SK-MEL-5 (cell line): ENCODE measurements around the gene CLCN4. TPM values are rescaled to one million over a fixed set of nuclear protein-coding genes. Genes with fewer than 3 reads are reported as not detected.

Experiments
- DNase-seq: peaks from one replicate; pipeline ENCODE4 v3.0.0-alpha.2; 2016; ENCODE audit warnings: low read depth, low spot score
- in situ Hi-C: cut with HindIII; loops from 2 replicates; pipeline ENCODE4 v1.10.0; 2016; ENCODE audit warnings: low sequenced_read_pairs, high pct_unique_total_duplicates, low pct_unique_long_range_greater_than_20kb
- total RNA-seq: library from RNA; depleted of rRNA; stranded (reverse); fragments of >200 nt; shearing (Covaris generic); gene quantifications from 2 replicates; pipeline ENCODE4 v1.2.3, GENCODE V29; 2014

The CLCN4 gene
- total RNA-seq, 1 experiment from 2014 or later, result 1.8 TPM

- in situ Hi-C loops, result no loop called here
These were observed 46.8 kb downstream of the CLCN4 start for GRCh38 chrX:10203617-10204016.

DNA sequence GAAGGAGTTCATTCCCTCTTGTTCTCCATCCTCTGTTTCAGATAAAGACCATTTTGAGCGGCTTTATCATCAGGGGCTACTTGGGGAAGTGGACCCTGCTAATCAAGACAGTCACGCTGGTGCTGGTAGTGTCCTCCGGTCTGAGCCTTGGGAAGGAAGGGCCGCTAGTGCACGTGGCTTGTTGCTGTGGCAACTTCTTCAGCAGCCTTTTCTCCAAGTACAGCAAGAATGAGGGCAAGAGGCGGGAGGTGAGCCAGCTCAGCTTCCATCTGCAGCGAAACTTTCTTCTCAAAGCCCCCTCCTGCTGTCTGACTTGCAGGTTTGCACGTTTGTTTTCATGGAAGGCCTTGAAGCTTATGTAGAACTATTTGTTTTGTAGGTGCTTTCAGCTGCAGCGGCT lies 49.5 kb downstream of the CLCN4 start:
- in situ Hi-C loops, result no loop called here
- DNase-seq, result no peak

More at GRCh38 chrX:10203617-10204016, 46.8 kb downstream of the CLCN4 start:
- no peak for DNase-seq

DNA sequence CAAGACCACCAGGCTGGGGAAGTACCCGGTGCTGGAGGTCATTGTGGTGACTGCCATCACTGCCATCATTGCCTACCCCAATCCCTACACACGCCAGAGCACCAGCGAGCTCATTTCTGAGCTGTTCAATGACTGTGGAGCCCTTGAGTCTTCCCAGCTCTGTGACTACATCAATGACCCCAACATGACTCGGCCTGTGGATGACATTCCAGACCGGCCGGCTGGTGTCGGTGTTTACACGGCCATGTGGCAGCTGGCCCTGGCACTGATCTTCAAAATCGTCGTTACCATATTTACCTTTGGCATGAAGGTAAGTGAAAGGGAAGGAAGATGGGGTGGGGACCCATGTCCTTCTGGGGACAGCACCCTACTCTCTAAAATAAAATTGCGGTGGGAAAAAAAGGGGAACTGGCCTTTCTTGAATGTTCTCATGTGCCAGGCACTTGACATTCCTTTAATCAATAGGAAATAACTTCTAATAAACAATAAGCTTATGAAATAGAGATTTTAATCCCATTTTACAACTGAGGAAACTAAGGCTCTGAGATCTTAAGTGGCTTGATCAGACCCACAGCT lies 51.6 kb downstream of the CLCN4 start:
- no peak for DNase-seq
- in situ Hi-C loops, result no loop called here

DNA sequence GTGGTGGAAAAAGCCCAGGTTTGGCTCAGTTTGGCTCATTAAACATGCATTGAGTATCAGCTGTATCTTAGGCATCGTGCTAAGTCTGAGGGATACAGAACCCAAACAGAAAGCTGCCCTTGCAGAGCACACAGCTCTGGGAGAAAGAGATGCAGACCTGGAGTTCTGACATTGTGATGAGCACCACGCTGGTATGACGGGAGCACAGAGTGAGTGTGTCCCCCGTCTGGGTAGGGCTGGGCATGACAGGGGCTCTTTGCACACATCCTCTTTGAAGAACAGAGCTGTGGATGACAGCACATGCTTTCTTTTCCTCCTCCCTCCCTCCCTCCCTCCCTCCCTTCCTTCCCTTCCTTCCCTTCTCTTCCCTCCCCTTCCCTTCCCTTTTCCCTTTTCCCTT lies 52.2 kb downstream of the CLCN4 start:
- no peak for DNase-seq
- in situ Hi-C loops, result no loop called here

GRCh38 chrX:10212395-10212794 lies 55.6 kb downstream of the CLCN4 start:
- in situ Hi-C loops, result no loop called here
- DNase-seq, result no peak

DNA sequence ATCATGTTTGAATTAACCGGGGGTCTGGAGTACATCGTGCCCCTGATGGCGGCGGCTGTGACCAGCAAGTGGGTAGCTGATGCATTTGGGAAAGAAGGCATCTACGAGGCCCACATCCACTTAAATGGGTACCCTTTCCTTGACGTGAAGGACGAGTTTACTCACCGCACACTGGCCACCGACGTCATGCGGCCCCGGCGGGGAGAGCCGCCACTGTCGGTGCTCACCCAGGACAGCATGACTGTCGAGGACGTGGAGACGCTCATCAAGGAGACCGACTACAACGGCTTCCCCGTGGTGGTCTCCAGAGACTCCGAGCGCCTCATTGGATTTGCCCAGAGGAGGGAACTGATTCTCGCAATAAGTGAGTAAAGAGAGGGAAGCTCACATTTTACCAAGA lies 56.9 kb downstream of the CLCN4 start:
- in situ Hi-C loops, result no loop called here

GRCh38 chrX:10216208-10216607 lies 59.4 kb downstream of the CLCN4 start:
- in situ Hi-C loops, result no loop called here

More for the DNA sequence above, 56.9 kb downstream of the CLCN4 start:
- no peak for DNase-seq

DNA sequence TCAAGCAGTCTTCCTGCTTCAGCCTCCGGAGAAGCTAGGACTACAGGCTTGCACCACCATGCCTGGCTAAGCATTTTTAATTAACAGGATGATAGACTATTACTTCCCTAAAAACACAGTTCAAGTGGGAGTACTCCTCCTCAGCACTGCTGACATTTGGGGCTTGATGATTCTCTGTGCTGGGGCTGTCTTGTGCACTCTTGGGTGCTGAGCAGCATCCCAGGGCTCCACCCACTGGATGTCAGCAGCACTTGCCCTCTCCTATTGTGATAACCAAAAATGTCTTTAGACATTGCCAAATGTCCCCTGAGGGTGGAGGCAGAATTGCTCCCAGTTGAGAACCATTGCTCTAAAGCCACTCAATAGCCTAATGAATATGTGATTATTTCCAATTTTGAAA lies 60.4 kb downstream of the CLCN4 start:
- DNase-seq, result peak; percentile 8
- in situ Hi-C loops, result no loop called here

More at GRCh38 chrX:10216208-10216607, 59.4 kb downstream of the CLCN4 start:
- DNase-seq, result no peak

GRCh38 chrX:10221651-10222050 lies 64.9 kb downstream of the CLCN4 start:
- DNase-seq, result no peak
- in situ Hi-C loops, result no loop called here

GRCh38 chrX:10223276-10223675 lies 66.5 kb downstream of the CLCN4 start:
- in situ Hi-C loops, result no loop called here
- no peak for DNase-seq

DNA sequence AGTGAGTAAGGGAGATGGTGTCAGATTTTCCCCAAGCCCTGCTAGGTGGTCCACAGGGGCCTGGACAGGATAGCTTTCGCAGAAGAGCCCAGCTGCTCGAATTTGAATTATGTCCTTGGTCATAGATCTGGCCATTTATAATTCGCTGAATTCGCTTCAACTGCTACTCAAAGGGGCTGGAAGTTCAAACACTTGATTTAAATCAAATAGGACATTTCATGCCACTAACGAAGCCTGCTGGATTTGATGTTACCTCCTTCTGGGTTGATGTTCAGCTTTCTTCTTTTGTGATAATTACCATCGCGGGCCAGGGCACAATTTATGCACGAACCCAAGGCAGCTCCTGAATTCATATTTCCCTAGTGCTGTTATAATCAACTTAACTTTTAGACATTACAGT lies 67.0 kb downstream of the CLCN4 start:
- in situ Hi-C loops, result no loop called here
- no peak for DNase-seq

- DNase-seq, result no peak
- in situ Hi-C loops, result no loop called here
These were observed 73.4 kb downstream of the CLCN4 start for GRCh38 chrX:10230222-10230621.

GRCh38 chrX:10231461-10231860 lies 74.7 kb downstream of the CLCN4 start:
- in situ Hi-C loops, result no loop called here

GRCh38 chrX:10233173-10233572 lies 76.4 kb downstream of the CLCN4 start:
- in situ Hi-C loops, result no loop called here
- DNase-seq, result no peak

More at GRCh38 chrX:10231461-10231860, 74.7 kb downstream of the CLCN4 start:
- DNase-seq, result no peak

GRCh38 chrX:10233696-10234095 lies 76.9 kb downstream of the CLCN4 start:
- no peak for DNase-seq
- in situ Hi-C loops, result no loop called here

DNA sequence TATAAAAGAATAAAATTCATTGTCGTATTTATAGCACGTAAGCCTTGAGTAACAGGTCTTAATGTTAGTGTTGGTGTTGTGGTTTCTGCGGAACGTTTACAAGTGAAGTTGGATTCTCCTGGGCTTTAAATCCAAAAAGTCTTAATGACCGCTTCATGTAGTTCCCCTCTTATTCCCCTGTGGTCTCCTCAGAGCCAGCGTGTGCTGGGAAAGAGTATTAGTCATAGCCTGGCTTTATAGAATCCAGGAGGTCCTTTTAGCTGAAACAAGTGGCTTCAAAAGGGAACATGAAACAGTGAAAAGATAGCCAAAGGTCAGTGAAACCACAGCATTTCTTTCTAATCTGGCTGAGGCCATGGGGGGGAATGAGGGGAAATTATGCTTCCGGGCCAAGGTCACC lies 79.1 kb downstream of the CLCN4 start:
- in situ Hi-C loops, result no loop called here
- no peak for DNase-seq

DNA sequence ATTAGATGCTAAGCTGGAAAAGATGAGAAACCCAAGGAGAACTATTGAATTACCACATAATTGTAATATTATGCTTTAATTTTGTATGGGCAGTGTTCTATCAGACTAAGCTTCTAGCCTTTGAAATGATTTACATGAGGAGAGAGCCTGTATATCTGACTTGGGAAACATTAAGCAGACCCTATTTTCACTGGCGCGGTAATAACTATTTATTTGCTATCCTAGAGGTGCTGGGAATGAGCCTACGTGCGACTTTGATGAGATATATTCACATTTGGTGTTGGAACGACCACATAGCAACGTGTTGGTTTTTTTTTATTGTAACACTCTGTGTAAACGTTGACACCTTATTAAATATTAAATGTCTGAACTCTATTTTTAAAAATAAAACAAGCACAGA lies 80.5 kb downstream of the CLCN4 start:
- in situ Hi-C loops, result no loop called here
- no peak for DNase-seq

DNA sequence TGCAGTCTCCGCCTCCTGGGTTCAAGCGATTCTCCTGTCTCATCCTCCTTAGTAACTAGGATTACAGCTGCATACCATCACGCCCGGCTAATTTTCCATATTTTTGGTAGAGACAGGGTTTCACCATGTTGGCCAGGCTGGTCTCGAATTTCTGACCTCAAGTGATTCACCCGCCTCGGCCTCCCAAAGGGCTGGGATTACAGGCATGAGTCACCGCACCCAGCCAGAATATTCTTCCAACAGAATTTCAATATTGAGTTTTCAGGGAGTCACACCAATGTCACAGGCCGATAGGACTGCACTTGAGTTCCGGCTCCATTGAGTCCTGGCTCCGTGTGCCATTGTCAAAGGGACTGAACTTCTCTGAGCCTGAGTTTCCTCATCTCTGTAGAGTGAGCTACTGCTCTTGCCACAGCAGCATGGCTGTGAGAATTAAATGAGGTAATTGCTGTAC lies 82.9 kb downstream of the CLCN4 start:
- in situ Hi-C loops, result no loop called here
- DNase-seq, result no peak

GRCh38 chrX:10240918-10241317 lies 84.1 kb downstream of the CLCN4 start:
- in situ Hi-C loops, result no loop called here
- DNase-seq, result no peak

GRCh38 chrX:10242026-10242425 lies 85.3 kb downstream of the CLCN4 start:
- in situ Hi-C loops, result no loop called here
- DNase-seq, result no peak
